HCT116 (cell line): ENCODE data around the gene ATM. TPM values are rescaled to one million over a fixed set of nuclear protein-coding genes. Genes with fewer than 3 reads are reported as not detected.

ENCODE experiments used
- ATAC-seq: fragments of 200-7000 bp; cut with Tn5 transposase; 2 replicates; pipeline ENCODE4 v1.9.1; 2020; ENCODE audit warnings: mild to moderate bottlenecking, moderate library complexity
- BruUV-seq: library from RNA; stranded (reverse); fragments of 400-500 nt; replicated peaks from 2 replicates; lab custom pipeline; 2021; lab: Mats Ljungman, UMichigan
- CTCF ChIA-PET: fragments of 300-600 bp; sonication (Branson Sonifier 250); formaldehyde crosslinking; loops from one replicate; lab custom pipeline; 2021; ENCODE audit warnings: antibody characterized with exemption; lab: Charles Lee
- POLR2A ChIA-PET: fragments of 300-600, 350-600 bp; sonication (Branson Sonifier 250); formaldehyde crosslinking; loops from one replicate; lab custom pipeline; 2021; ENCODE audit warnings: antibody characterized with exemption; lab: Charles Lee
- RAD21 ChIA-PET, 2 experiments: fragments of 300-600 bp; sonication (Branson Sonifier 250); formaldehyde crosslinking; loops; one replicate each; lab custom pipeline; 2023; ENCODE audit warnings: low total read pairs in 2 of 2; ENCODE audit not compliant: uncharacterized antibody in 2 of 2, unreplicated experiment in 2 of 2, low non-redundant PET in 1 of 2; lab: Charles Lee
- DNase-seq: peaks from one replicate; pipeline ENCODE4 v3.0.0-alpha.2; 2010; ENCODE audit warnings: low read depth, low spot score
- H2AFZ ChIP-seq: fragments of 200-600 bp; shearing (Covaris generic), sonication (generic); 2 replicates; pipeline ENCODE4 v1.6.1; 2017; ENCODE audit warnings: low read depth, mixed run types, mixed read lengths, antibody characterized with exemption, low read length; ENCODE audit not compliant: poor library complexity, severe bottlenecking
- H3K27ac ChIP-seq: 2 replicates; pipeline ENCODE4 v1.5.1; 2012; ENCODE audit warnings: low read depth, low read length
- H3K27me3 ChIP-seq: fragments of 200-600 bp; sonication (generic); 2 replicates; pipeline ENCODE4 v1.6.1; 2016; ENCODE audit warnings: mixed run types, low read length, mixed read lengths; ENCODE audit not compliant: insufficient read depth
- H3K36me3 ChIP-seq, 2 experiments: fragments of 200-500 bp in 1 of 2; fragments of 200-600 bp in 1 of 2; sonication (Bioruptor generic) in 1 of 2; sonication (generic) in 1 of 2; 2 replicates each; pipeline versions ENCODE4 v1.5.1 to v1.6.1; 2014 to 2016; ENCODE audit warnings: low read length in 2 of 2, inconsistent platforms in 1 of 2, mixed read lengths in 1 of 2, mixed run types in 1 of 2; ENCODE audit not compliant: insufficient read depth in 2 of 2, control insufficient read depth in 1 of 2
- H3K4me1 ChIP-seq, 2 experiments: fragments of 200-600 bp in 1 of 2; sonication (generic) in 1 of 2; 2 replicates each; pipeline versions ENCODE4 v1.5.1 to v1.6.1; 2012 to 2017; ENCODE audit warnings: low read length in 2 of 2, inconsistent platforms in 1 of 2, mild to moderate bottlenecking in 1 of 2, mixed read lengths in 1 of 2, mixed run types in 1 of 2, moderate library complexity in 1 of 2; ENCODE audit not compliant: insufficient read depth in 2 of 2, control insufficient read depth in 1 of 2
- H3K4me2 ChIP-seq: fragments of 200-600 bp; sonication (generic); 2 replicates; pipeline ENCODE4 v1.6.1; 2017; ENCODE audit warnings: mixed run types, low read length, mixed read lengths
- H3K4me3 ChIP-seq, 2 experiments: fragments of 200-600 bp in 1 of 2; sonication (generic) in 1 of 2; replicated peaks in 1 of 2; 2 replicates each; pipeline ENCODE4 v1.5.1; 2011 to 2016; ENCODE audit warnings: low read length in 2 of 2, control low read depth in 1 of 2, low read depth in 1 of 2, mild to moderate bottlenecking in 1 of 2, mixed read lengths in 1 of 2, mixed run types in 1 of 2
- H3K79me2 ChIP-seq: fragments of 200-600 bp; sonication (generic); 2 replicates; pipeline ENCODE4 v1.6.1; 2017; ENCODE audit warnings: mild to moderate bottlenecking, mixed run types, low read length, moderate library complexity, mixed read lengths; ENCODE audit not compliant: insufficient read depth
- H3K9ac ChIP-seq: fragments of 200-600 bp; sonication (generic); 2 replicates; pipeline ENCODE4 v1.6.1; 2016; ENCODE audit warnings: low read length, mixed read lengths
- H3K9me2 ChIP-seq: fragments of 200-600 bp; sonication (generic), shearing (Covaris generic); 2 replicates; pipeline ENCODE4 v1.6.1; 2017; ENCODE audit warnings: mixed run types, mild to moderate bottlenecking, moderate library complexity; ENCODE audit not compliant: insufficient read depth
- H3K9me3 ChIP-seq, 2 experiments: fragments of 200-500 bp in 1 of 2; fragments of 200-600 bp in 1 of 2; sonication (Bioruptor generic) in 1 of 2; sonication (generic) in 1 of 2; 2 replicates each; pipeline ENCODE4 v1.6.1; 2014 to 2017; ENCODE audit warnings: low read length in 2 of 2, mixed read lengths in 2 of 2, inconsistent platforms in 1 of 2, low read depth in 1 of 2, mild to moderate bottlenecking in 1 of 2, mixed run types in 1 of 2, moderate library complexity in 1 of 2; ENCODE audit not compliant: control insufficient read depth in 1 of 2, insufficient read depth in 1 of 2
- H4K20me1 ChIP-seq: fragments of 200-600 bp; sonication (generic), shearing (Covaris generic); 2 replicates; pipeline ENCODE4 v1.6.1; 2017; ENCODE audit warnings: mixed run types, mild to moderate bottlenecking, moderate library complexity; ENCODE audit not compliant: insufficient read depth
- CBX3 ChIP-seq: IDR thresholded peaks from 2 replicates; pipeline ENCODE4 v1.6.1; 2012; ENCODE audit warnings: low read depth
- CEBPB ChIP-seq: IDR thresholded peaks from 2 replicates; pipeline ENCODE4 v1.6.1; 2012; ENCODE audit warnings: low read depth
- EGR1 ChIP-seq: IDR thresholded peaks from 2 replicates; pipeline ENCODE4 v1.6.1; 2012; ENCODE audit warnings: low read depth
- ELF1 ChIP-seq: IDR thresholded peaks from 2 replicates; pipeline ENCODE4 v1.6.1; 2012; ENCODE audit warnings: low read depth, borderline replicate concordance
- EZH2 ChIP-seq: fragments of 200-600 bp; sonication (generic); IDR thresholded peaks from 2 replicates; pipeline ENCODE4 v1.6.1; 2017; ENCODE audit warnings: antibody characterized with exemption, mixed run types
- FOSL1 ChIP-seq: IDR thresholded peaks from 2 replicates; pipeline ENCODE4 v1.6.1; 2012; ENCODE audit warnings: low read depth
- JUND ChIP-seq: IDR thresholded peaks from 2 replicates; pipeline ENCODE4 v1.6.1; 2012
- RAD21 ChIP-seq: IDR thresholded peaks from 2 replicates; pipeline ENCODE4 v1.6.1; 2012; ENCODE audit warnings: low read depth, mild to moderate bottlenecking
- SIN3A ChIP-seq: IDR thresholded peaks from 2 replicates; pipeline ENCODE4 v1.6.1; 2012; ENCODE audit warnings: low read depth
- SP1 ChIP-seq: IDR thresholded peaks from 2 replicates; pipeline ENCODE4 v1.6.1; 2012; ENCODE audit warnings: low read depth
- TCF7L2 ChIP-seq: IDR thresholded peaks from 2 replicates; pipeline ENCODE4 v1.7.0; 2011; ENCODE audit warnings: borderline replicate concordance, inconsistent platforms; ENCODE audit not compliant: insufficient read depth, insufficient read length; ENCODE audit errors: extremely low read depth
- ZNF274 ChIP-seq: fragments of 200-500 bp; sonication (Bioruptor generic); IDR thresholded peaks from 2 replicates; pipeline ENCODE4 v1.6.1; 2014; ENCODE audit warnings: mild to moderate bottlenecking, low read depth, low read length, inconsistent platforms
- intact Hi-C: fragments of 100-400 bp; cut with micrococcal nuclease; formaldehyde crosslinking; loops from 2 replicates; pipeline ENCODE4 v1.10.0; 2022
- total RNA-seq: library from RNA; stranded (reverse); gene quantifications from one replicate; pipeline ENCODE4 v1.2.1, GENCODE V29; 2021; ENCODE audit not compliant: unreplicated experiment
- TF ChIP-seq, protein P1 (sequence below), 3 experiments: fragments of 200-600 bp in 1 of 3; sonication (generic) in 1 of 3; IDR thresholded peaks in 2 of 3; conservative IDR thresholded peaks in 1 of 3; 2 replicates each; pipeline ENCODE4 v1.5.1; 2012 to 2017; ENCODE audit warnings: low read depth in 2 of 3, low read length in 2 of 3, antibody characterized with exemption in 1 of 3, borderline replicate concordance in 1 of 3, control low read depth in 1 of 3, mild to moderate bottlenecking in 1 of 3, mixed read lengths in 1 of 3, mixed run types in 1 of 3, moderate library complexity in 1 of 3; ENCODE audit not compliant: insufficient read depth in 1 of 3
- TF ChIP-seq, protein P2 (sequence below): IDR thresholded peaks from 2 replicates; pipeline ENCODE4 v1.6.1; 2012
- TF ChIP-seq, protein P3 (sequence below): IDR thresholded peaks from 2 replicates; pipeline ENCODE4 v1.6.1; 2012; ENCODE audit warnings: low read depth
- TF ChIP-seq, protein P4 (sequence below): IDR thresholded peaks from 2 replicates; pipeline ENCODE4 v1.6.1; 2012

Gene ATM
- total RNA-seq, 1 experiment from 2014 or later = 32.2 TPM

DNA sequence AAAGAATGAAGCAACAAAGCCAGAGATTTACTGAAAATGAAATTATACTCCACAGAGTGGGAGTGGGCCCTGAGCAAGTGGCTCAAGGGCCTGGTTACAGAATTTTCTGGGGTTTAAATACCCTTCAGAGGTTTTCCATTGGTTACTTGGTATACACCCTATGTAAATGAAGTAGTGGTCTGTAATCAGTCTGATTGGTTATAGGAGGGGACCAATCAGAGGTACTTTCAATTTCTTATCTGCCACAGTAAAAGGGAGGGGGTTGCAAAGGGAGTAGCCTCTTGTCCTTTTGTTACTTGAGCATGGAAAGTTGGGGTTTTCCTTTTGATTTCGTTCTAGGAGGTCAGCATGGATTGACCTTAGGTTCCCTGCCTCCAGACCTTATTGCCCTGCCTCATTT lies 63.5 kb downstream of the ATM start:
- BruUV-seq = TSS peak; percentile 22
- H3K9me2 ChIP-seq = no peaks in the 10 kb centered on the region
- no peaks in the 10 kb centered on the region for H3K79me2 ChIP-seq
- H3K36me3 ChIP-seq = peaks cover 0 to 28% of the 10 kb centered on the region in 2 experiments; a peak in 3 of 4 replicates
- DNase-seq = no peak
- TF ChIP-seq CBX3 = no peak
- no peak for TF ChIP-seq EZH2
- TF ChIP-seq CEBPB = no peak
- no peak for TF ChIP-seq RAD21
- no peak for TF ChIP-seq ELF1
- TF ChIP-seq, protein P1, sequence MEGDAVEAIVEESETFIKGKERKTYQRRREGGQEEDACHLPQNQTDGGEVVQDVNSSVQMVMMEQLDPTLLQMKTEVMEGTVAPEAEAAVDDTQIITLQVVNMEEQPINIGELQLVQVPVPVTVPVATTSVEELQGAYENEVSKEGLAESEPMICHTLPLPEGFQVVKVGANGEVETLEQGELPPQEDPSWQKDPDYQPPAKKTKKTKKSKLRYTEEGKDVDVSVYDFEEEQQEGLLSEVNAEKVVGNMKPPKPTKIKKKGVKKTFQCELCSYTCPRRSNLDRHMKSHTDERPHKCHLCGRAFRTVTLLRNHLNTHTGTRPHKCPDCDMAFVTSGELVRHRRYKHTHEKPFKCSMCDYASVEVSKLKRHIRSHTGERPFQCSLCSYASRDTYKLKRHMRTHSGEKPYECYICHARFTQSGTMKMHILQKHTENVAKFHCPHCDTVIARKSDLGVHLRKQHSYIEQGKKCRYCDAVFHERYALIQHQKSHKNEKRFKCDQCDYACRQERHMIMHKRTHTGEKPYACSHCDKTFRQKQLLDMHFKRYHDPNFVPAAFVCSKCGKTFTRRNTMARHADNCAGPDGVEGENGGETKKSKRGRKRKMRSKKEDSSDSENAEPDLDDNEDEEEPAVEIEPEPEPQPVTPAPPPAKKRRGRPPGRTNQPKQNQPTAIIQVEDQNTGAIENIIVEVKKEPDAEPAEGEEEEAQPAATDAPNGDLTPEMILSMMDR (IDR thresholded peaks at IDR 0.05 in 2 of 3, conservative IDR thresholded peaks at IDR 0.05 in 1 of 3; ENCODE audit: borderline replicate concordance in 1 of 3, insufficient read depth in 1 of 3, low read depth in 2 of 3, low read length in 2 of 3) = no peak
- TF ChIP-seq SIN3A = no peak
- no peak for TF ChIP-seq EGR1
- TF ChIP-seq ZNF274 = no peak
- no peak for TF ChIP-seq JUND
- TF ChIP-seq, all 23 proteins: peak for 0
- CTCF ChIA-PET = interaction anchor here (0.7 kb wide), 1 partner anchor 614 kb away, joined by 3 read pairs; no protein-coding TSS in a partner anchor
- no peak overlapping the region for H2AFZ ChIP-seq
- H3K27me3 ChIP-seq = no peaks in the 10 kb centered on the region
- intact Hi-C loops = no loop called here
- no peak for ATAC-seq
- no peak overlapping the region for H3K4me2 ChIP-seq
- H3K9me3 ChIP-seq = no peaks in the 10 kb centered on the region
- no peak overlapping the region for H3K27ac ChIP-seq
- RAD21 ChIA-PET = no interaction called here
- H3K4me3 ChIP-seq = no peak overlapping the region
- no peak overlapping the region for H3K9ac ChIP-seq
- no peaks in the 10 kb centered on the region for H3K4me1 ChIP-seq
- H4K20me1 ChIP-seq = no peaks in the 10 kb centered on the region
- POLR2A ChIA-PET = no interaction called here

DNA sequence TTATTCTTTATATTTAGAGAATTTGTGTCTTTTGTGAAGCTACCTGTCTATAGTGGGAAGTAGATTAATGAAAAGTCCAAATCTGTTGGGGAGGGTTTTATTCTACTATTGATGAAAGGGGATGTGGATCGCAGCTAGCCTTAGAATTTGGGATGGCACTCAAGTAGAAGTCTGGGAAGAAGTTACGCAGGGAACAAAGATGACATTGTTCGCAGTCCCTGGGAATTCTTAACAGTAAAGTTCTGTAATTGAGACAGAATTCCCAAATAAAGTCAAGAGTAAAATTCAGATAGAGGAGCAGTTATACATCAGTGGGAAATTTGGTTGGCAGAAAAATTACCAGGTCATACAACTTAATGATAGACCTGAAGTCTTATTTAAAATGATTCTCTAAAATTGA lies 64.1 kb downstream of the ATM start:
- no TSS peak for BruUV-seq
- CTCF ChIA-PET = no interaction called here
- no peak for TF ChIP-seq RAD21
- TF ChIP-seq, protein P2, sequence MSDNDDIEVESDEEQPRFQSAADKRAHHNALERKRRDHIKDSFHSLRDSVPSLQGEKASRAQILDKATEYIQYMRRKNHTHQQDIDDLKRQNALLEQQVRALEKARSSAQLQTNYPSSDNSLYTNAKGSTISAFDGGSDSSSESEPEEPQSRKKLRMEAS = no peak
- no peak for TF ChIP-seq SIN3A
- TF ChIP-seq, protein P3, sequence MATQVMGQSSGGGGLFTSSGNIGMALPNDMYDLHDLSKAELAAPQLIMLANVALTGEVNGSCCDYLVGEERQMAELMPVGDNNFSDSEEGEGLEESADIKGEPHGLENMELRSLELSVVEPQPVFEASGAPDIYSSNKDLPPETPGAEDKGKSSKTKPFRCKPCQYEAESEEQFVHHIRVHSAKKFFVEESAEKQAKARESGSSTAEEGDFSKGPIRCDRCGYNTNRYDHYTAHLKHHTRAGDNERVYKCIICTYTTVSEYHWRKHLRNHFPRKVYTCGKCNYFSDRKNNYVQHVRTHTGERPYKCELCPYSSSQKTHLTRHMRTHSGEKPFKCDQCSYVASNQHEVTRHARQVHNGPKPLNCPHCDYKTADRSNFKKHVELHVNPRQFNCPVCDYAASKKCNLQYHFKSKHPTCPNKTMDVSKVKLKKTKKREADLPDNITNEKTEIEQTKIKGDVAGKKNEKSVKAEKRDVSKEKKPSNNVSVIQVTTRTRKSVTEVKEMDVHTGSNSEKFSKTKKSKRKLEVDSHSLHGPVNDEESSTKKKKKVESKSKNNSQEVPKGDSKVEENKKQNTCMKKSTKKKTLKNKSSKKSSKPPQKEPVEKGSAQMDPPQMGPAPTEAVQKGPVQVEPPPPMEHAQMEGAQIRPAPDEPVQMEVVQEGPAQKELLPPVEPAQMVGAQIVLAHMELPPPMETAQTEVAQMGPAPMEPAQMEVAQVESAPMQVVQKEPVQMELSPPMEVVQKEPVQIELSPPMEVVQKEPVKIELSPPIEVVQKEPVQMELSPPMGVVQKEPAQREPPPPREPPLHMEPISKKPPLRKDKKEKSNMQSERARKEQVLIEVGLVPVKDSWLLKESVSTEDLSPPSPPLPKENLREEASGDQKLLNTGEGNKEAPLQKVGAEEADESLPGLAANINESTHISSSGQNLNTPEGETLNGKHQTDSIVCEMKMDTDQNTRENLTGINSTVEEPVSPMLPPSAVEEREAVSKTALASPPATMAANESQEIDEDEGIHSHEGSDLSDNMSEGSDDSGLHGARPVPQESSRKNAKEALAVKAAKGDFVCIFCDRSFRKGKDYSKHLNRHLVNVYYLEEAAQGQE = no peak
- no peak for TF ChIP-seq FOSL1
- no peak for TF ChIP-seq CEBPB
- no peak for TF ChIP-seq EGR1
- TF ChIP-seq CBX3 = no peak
- no peak for TF ChIP-seq ZNF274
- TF ChIP-seq SP1 = no peak
- no peak for TF ChIP-seq TCF7L2
- TF ChIP-seq, protein P4, sequence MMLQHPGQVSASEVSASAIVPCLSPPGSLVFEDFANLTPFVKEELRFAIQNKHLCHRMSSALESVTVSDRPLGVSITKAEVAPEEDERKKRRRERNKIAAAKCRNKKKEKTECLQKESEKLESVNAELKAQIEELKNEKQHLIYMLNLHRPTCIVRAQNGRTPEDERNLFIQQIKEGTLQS = no peak
- TF ChIP-seq ELF1 = no peak

More for the DNA sequence above, 64.1 kb downstream of the ATM start:
- ATAC-seq (no peak), DNase-seq (no peak)
- Histone ChIP-seq H3K4me3 (no peak overlapping the region), H2AFZ (no peak overlapping the region), H3K9me2 (no peaks in the 10 kb centered on the region), H3K9me3 (no peaks in the 10 kb centered on the region), H3K4me1 (no peaks in the 10 kb centered on the region), H3K79me2 (no peaks in the 10 kb centered on the region), H3K27ac (no peak overlapping the region), H3K27me3 (no peaks in the 10 kb centered on the region), H3K9ac (no peak overlapping the region), H4K20me1 (no peaks in the 10 kb centered on the region), H3K36me3 (peaks cover 0 to 28% of the 10 kb centered on the region in 2 experiments; a peak in 3 of 4 replicates), H3K4me2 (no peak overlapping the region)
- ChIA-PET RAD21 (no interaction called here), POLR2A (no interaction called here)
- intact Hi-C loops = no loop called here
